Tibial nerve (tissue), 4 donors: ENCODE data around the gene FRY.

Experiments used
- EP300 ChIP-seq, 2 donors: sonication (generic); formaldehyde crosslinking; IDR thresholded peaks; one replicate each; pipeline ENCODE4 v1.6.1; 2017; ENCODE audit warnings: antibody characterized with exemption in 2 of 2, mild to moderate bottlenecking in 1 of 2
- POLR2A ChIP-seq, 2 donors: fragments of 450-650 bp; IDR thresholded peaks; one replicate each; pipeline ENCODE4 v1.6.1; 2017; ENCODE audit warnings: antibody characterized with exemption in 2 of 2, mild to moderate bottlenecking in 2 of 2, moderate library complexity in 2 of 2
- TF ChIP-seq, protein P1 (sequence below), 5 experiments: fragments of 200-600 bp in 3 of 5; fragments of 450-650 bp in 2 of 5; sonication (generic) in 3 of 5; IDR thresholded peaks; one replicate each; pipeline ENCODE4 v1.5.1; 2016 to 2019; ENCODE audit warnings: antibody characterized with exemption in 5 of 5, mild to moderate bottlenecking in 3 of 5, moderate library complexity in 2 of 5

DNA sequence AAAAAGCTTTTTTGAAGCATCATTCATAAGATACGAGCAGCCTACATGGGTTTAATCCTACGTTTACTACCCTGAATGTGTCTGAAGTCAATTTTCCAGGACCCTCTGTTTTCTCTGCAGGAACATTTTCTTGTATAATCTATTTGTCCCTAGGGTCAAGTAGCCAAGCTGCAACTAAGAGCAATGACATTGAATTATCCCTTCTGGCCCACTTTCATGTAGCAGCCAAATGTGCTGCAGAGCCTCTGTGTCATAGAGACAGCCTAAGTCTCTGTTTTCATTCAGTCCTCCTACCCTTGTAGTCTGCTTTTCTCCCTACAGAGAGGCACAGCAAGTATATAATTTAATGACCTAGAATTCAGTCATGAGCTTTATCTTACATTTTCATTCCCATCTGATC, 201.5 kb downstream of the FRY start:
- TF ChIP-seq POLR2A (IDR thresholded peaks at IDR 0.05) (no peak), EP300 (IDR thresholded peaks at IDR 0.05) (no peak)
- TF ChIP-seq, protein P1, sequence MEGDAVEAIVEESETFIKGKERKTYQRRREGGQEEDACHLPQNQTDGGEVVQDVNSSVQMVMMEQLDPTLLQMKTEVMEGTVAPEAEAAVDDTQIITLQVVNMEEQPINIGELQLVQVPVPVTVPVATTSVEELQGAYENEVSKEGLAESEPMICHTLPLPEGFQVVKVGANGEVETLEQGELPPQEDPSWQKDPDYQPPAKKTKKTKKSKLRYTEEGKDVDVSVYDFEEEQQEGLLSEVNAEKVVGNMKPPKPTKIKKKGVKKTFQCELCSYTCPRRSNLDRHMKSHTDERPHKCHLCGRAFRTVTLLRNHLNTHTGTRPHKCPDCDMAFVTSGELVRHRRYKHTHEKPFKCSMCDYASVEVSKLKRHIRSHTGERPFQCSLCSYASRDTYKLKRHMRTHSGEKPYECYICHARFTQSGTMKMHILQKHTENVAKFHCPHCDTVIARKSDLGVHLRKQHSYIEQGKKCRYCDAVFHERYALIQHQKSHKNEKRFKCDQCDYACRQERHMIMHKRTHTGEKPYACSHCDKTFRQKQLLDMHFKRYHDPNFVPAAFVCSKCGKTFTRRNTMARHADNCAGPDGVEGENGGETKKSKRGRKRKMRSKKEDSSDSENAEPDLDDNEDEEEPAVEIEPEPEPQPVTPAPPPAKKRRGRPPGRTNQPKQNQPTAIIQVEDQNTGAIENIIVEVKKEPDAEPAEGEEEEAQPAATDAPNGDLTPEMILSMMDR (IDR thresholded peaks at IDR 0.05): no peak
